PC-3 (cell line): Measurements from ENCODE around the gene LGMN.

ENCODE experiments used
- EZH2phosphoT487 ChIP-seq: fragments of 300-600 bp; sonication (generic); IDR thresholded peaks from 2 replicates; pipeline ENCODE4 v1.6.1; 2018; ENCODE audit warnings: mild to moderate bottlenecking, antibody characterized with exemption, low read length, borderline replicate concordance
- TF ChIP-seq, protein P1 (sequence below): fragments of 300-600 bp; sonication (generic); conservative IDR thresholded peaks from 2 replicates; pipeline ENCODE4 v1.5.1; 2017; ENCODE audit warnings: antibody characterized with exemption, low read depth, mild to moderate bottlenecking, low read length

- TF ChIP-seq, protein P1, sequence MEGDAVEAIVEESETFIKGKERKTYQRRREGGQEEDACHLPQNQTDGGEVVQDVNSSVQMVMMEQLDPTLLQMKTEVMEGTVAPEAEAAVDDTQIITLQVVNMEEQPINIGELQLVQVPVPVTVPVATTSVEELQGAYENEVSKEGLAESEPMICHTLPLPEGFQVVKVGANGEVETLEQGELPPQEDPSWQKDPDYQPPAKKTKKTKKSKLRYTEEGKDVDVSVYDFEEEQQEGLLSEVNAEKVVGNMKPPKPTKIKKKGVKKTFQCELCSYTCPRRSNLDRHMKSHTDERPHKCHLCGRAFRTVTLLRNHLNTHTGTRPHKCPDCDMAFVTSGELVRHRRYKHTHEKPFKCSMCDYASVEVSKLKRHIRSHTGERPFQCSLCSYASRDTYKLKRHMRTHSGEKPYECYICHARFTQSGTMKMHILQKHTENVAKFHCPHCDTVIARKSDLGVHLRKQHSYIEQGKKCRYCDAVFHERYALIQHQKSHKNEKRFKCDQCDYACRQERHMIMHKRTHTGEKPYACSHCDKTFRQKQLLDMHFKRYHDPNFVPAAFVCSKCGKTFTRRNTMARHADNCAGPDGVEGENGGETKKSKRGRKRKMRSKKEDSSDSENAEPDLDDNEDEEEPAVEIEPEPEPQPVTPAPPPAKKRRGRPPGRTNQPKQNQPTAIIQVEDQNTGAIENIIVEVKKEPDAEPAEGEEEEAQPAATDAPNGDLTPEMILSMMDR: no peak
- TF ChIP-seq EZH2phosphoT487: no peak
Observed at GRCh38 chr14:92677087-92677668, 71.2 kb downstream of the LGMN start.
